Epithelial cell of prostate (primary cell): ENCODE measurements around the gene IL17C.

Experiments
- DNase-seq: peaks from one replicate; pipeline ENCODE4 v3.0.0-alpha.2; 2011; ENCODE audit warnings: low read depth, low spot score
- H3K27ac ChIP-seq: fragments of 450-650 bp; 2 replicates; pipeline ENCODE4 v1.5.1; 2017; ENCODE audit warnings: mild to moderate bottlenecking

The IL17C gene

GRCh38 chr16:88624977-88625576 lies 13.3 kb upstream of the IL17C start:
- no peak overlapping the region for H3K27ac ChIP-seq
- no peak for DNase-seq

GRCh38 chr16:88626646-88627045 lies 11.7 kb upstream of the IL17C start:
- no peak for DNase-seq
- H3K27ac ChIP-seq: no peak overlapping the region

GRCh38 chr16:88627531-88628411 lies 10.6 kb upstream of the IL17C start:
- H3K27ac ChIP-seq: no peak overlapping the region
- DNase-seq: no peak

- no peak overlapping the region for H3K27ac ChIP-seq
- DNase-seq: no peak
Measured at GRCh38 chr16:88628512-88628974, 9.8 kb upstream of the IL17C start.

- H3K27ac ChIP-seq: no peak overlapping the region
- DNase-seq: no peak
Measured at GRCh38 chr16:88629835-88630234, 8.5 kb upstream of the IL17C start.

- no peak overlapping the region for H3K27ac ChIP-seq
- no peak for DNase-seq
Measured at GRCh38 chr16:88630433-88630832, 7.9 kb upstream of the IL17C start.

GRCh38 chr16:88630941-88631340 lies 7.4 kb upstream of the IL17C start:
- no peak for DNase-seq
- H3K27ac ChIP-seq: no peak overlapping the region

GRCh38 chr16:88631384-88631783 lies 7.0 kb upstream of the IL17C start:
- DNase-seq: no peak
- H3K27ac ChIP-seq: no peak overlapping the region

GRCh38 chr16:88631920-88632586 lies 6.3 kb upstream of the IL17C start:
- H3K27ac ChIP-seq: no peak overlapping the region
- no peak for DNase-seq

GRCh38 chr16:88632587-88632930 lies 5.8 kb upstream of the IL17C start:
- no peak for DNase-seq
- H3K27ac ChIP-seq: no peak overlapping the region

- no peak for DNase-seq
- H3K27ac ChIP-seq: no peak overlapping the region
Measured at GRCh38 chr16:88633684-88634140, 4.7 kb upstream of the IL17C start.

DNA sequence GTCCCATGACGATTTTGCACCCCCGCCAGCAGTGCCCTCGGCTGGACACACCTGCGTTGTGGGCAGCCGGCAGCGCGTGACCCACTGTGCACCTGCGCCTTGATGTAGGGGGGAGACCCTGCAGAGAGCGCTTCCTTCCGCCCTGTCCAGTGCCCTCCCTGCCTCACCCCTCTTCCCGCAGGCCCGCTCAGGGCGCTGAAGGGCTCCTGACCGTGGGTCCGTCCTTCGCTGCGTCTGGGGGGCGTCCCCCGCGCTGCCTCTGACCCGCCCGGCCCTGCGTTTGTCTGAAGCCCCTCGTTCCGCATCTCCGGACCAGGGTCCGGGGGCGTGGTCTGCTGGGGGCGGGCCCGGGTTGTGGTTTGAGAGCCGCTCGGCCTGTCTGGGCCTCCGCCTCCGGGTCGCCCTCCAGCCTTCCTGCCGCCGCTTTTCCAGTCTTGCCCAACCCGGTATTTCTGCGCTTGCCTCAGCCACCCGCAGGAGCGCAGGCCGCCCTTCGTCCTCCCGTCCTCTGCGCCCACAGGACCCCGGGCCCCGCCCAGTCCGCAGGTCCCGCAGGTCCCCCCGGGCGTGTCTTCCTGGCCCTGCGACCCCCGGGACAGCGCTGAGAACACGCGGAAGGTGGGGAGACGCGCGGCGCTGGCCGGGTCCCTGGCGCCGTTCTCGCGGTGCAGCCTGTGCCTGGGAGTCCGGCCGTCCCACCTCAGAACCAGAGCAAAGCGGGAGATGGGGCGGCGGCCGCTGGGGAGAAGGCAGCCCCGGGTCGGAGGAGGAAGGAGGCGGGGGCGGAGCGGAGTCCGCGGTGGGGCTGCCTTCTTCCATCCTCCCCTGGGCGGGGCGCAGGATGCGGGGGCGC lies 4.0 kb upstream of the IL17C start:
- DNase-seq: no peak
- no peak overlapping the region for H3K27ac ChIP-seq

DNA sequence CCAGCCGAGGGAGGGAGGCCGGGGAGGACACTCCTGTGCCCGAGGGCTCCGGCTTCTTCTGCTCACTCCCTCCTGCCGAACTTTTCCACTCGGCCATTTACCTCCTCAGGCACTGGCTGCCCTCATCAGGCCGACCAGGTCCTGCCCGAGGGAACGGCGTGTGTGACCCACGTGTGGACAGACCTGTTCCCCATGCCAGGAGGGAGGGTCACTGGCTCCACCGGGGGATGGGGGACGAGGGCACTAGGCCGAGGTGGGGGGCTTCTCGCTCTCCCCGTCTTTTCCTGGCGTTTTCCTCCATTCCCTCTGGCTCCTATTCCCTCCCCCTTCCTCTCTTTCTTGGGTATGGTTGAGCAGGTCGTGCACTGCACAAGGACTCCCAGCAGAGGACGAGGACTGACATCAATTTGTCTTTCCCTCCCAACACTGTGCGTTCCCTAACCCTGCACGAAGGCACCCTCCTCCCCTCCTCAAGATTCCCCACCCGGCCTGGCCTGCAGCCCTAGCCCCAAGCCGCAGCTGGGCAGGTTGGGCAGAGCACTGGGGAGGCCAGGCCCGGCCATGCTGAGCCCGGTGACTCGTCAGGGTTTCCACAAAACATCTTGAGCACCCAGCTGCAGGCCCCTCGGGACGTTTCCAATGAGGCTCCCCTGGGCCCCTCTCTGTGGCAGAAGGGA lies 3.2 kb upstream of the IL17C start:
- H3K27ac ChIP-seq: no peak overlapping the region
- DNase-seq: no peak

- no peak for DNase-seq
Measured at GRCh38 chr16:88635671-88636319, 2.6 kb upstream of the IL17C start.

DNA sequence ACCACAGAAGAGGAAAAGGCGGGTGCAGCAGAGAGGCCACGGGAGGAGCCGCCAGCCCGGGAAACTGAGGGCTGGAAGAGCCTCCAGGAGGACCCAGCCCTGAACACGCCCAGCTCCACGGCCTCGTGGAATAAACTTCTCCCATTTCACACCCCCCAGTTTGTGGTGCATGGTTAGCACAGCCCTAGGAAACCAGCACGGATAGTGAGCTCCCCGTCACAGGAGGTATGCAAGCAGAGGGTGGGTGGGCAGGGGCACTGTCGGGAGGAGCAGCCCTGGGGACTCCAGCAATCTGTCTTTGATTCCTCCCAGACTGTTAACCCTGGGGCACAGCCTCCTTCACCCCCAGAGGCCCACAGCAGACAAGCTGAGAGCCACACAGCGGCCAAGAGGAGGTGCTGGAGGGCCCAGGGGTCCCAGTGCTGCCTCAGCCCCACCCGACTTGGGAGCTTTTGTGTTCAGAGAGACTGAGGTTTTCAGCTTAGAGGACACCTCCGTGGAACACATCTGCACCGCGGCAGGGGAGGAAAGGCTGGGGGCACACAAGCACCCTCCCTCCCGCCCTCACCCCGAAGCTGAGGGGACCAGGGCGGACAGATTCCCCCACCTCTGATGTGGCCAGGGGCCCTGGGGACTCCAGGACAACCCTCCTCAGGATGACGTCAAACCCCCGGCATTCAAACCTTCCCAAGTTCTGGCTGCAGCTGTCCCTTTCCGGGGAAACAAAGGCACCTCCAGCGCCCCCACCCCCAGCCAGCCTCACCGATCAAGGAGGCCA lies 1.7 kb upstream of the IL17C start:
- DNase-seq: no peak
- no peak overlapping the region for H3K27ac ChIP-seq

More at GRCh38 chr16:88635671-88636319, 2.6 kb upstream of the IL17C start:
- H3K27ac ChIP-seq: no peak overlapping the region

DNA sequence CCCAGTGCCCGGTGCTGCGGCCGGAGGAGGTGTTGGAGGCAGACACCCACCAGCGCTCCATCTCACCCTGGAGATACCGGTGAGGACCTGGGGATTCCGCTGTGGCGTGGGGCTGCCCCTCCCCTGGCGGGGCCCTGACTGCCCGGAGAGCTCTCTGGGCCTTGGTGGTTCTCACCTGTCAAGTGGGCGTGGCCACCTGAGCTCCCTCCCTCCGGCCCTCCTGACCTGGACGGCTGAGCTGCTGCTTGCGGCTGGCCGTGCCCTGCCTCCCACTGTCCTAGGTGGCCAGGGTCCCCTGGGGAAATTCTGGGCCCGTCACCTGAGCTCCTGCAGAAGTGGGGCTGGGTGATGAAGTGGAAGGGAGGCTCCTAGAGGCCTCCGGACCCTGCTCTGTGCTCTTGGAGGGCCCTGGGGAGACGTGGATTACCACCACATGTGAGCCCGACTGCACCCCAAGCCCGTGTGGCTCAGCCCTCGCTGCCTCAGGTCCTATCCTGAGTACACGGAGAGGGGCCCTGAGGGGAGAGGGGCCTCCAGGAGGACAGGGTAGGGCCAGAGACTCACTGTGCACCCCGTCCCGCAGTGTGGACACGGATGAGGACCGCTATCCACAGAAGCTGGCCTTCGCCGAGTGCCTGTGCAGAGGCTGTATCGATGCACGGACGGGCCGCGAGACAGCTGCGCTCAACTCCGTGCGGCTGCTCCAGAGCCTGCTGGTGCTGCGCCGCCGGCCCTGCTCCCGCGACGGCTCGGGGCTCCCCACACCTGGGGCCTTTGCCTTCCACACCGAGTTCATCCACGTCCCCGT lies 1.1 kb downstream of the IL17C start:
- DNase-seq: no peak
- H3K27ac ChIP-seq: no peak overlapping the region

GRCh38 chr16:88640039-88640495 lies 1.7 kb downstream of the IL17C start:
- H3K27ac ChIP-seq: no peak overlapping the region
- no peak for DNase-seq
